HG03342 (cell line): ENCODE data around the gene DIP2B.
"Not testable (repeated sequence)": the region's sequence is repeated elsewhere in the genome, so short reads cannot be mapped to it uniquely, and the experiment has no call there.

Experiments
- ATAC-seq: cut with Tn5 transposase; IDR thresholded peaks from one replicate; pipeline ENCODE4 v1.9.1; 2021; ENCODE audit warnings: mild to moderate bottlenecking, moderate library complexity; ENCODE audit not compliant: unreplicated experiment

Gene DIP2B

GRCh38 chr12:50550530-50551223 lies 45.9 kb downstream of the DIP2B start:
- ATAC-seq = no peak

GRCh38 chr12:50551866-50552265 lies 47.1 kb downstream of the DIP2B start:
- no peak for ATAC-seq

- no peak for ATAC-seq
Measured at GRCh38 chr12:50554651-50555050, 49.9 kb downstream of the DIP2B start.

GRCh38 chr12:50555471-50555885 lies 50.7 kb downstream of the DIP2B start:
- no peak for ATAC-seq

- no peak for ATAC-seq
Measured at GRCh38 chr12:50556273-50556672, 51.5 kb downstream of the DIP2B start.

GRCh38 chr12:50556796-50557195 lies 52.0 kb downstream of the DIP2B start:
- not testable (repeated sequence) for ATAC-seq

- ATAC-seq = no peak
Measured at GRCh38 chr12:50557421-50557820, 52.6 kb downstream of the DIP2B start.

GRCh38 chr12:50558970-50559369 lies 54.2 kb downstream of the DIP2B start:
- ATAC-seq = no peak

GRCh38 chr12:50562520-50563433 lies 58.0 kb downstream of the DIP2B start:
- ATAC-seq = no peak

- no peak for ATAC-seq
Measured at GRCh38 chr12:50563434-50563787, 58.6 kb downstream of the DIP2B start.

GRCh38 chr12:50564237-50564947 lies 59.6 kb downstream of the DIP2B start:
- ATAC-seq = no peak

GRCh38 chr12:50564948-50565297 lies 60.1 kb downstream of the DIP2B start:
- no peak for ATAC-seq

GRCh38 chr12:50566066-50566465 lies 61.3 kb downstream of the DIP2B start:
- ATAC-seq = no peak

- ATAC-seq = no peak
Measured at GRCh38 chr12:50567926-50568325, 63.1 kb downstream of the DIP2B start.

GRCh38 chr12:50568338-50569091 lies 63.7 kb downstream of the DIP2B start:
- no peak for ATAC-seq

- ATAC-seq = no peak
Measured at GRCh38 chr12:50569321-50569720, 64.5 kb downstream of the DIP2B start.

GRCh38 chr12:50569876-50570275 lies 65.1 kb downstream of the DIP2B start:
- no peak for ATAC-seq

GRCh38 chr12:50571786-50572185 lies 67.0 kb downstream of the DIP2B start:
- ATAC-seq = no peak

- no peak for ATAC-seq
Measured at GRCh38 chr12:50572287-50572686, 67.5 kb downstream of the DIP2B start.

- ATAC-seq = no peak
Measured at GRCh38 chr12:50572760-50573159, 68.0 kb downstream of the DIP2B start.

GRCh38 chr12:50573271-50573670 lies 68.5 kb downstream of the DIP2B start:
- ATAC-seq = no peak
